ENCODE measurements around the gene PKD1L1. TPM values are rescaled to one million over a fixed set of nuclear protein-coding genes. Genes with fewer than 3 reads are reported as not detected.
"Not testable (repeated sequence)": the region's sequence is repeated elsewhere in the genome, so short reads cannot be mapped to it uniquely, and the experiment has no call there.

PKD1L1 gene
- total RNA-seq, 4 donors from 2014 or later: 0.12 to 1.3 (median 0.45) TPM

GRCh38 chr7:47799524-47799923, 148.7 kb downstream of the PKD1L1 start:
- WGBS, 2 donors (ENCODE audit: low coverage in 1 of 2): 83 to 100% methylated on average over 3 to 6 of the region's 6 CpGs

GRCh38 chr7:47796347-47796746, 151.9 kb downstream of the PKD1L1 start:
- Histone ChIP-seq H3K4me1 (no peaks in the 10 kb centered on the region), H3K9me3 (no peaks in the 10 kb centered on the region), H3K36me3 (no peaks in the 10 kb centered on the region), H3K4me3 (no peak overlapping the region), H3K27ac (no peak overlapping the region), H3K27me3 (no peaks in the 10 kb centered on the region)
- TF ChIP-seq POLR2AphosphoS5 (IDR thresholded peaks at IDR 0.05) (no peak), EP300 (IDR thresholded peaks at IDR 0.05) (no peak), CTCF (IDR thresholded peaks at IDR 0.05) (no peak), POLR2A (IDR thresholded peaks at IDR 0.05) (no peak)
- WGBS, 2 donors (ENCODE audit: low coverage in 1 of 2): 85 to 100% methylated on average over 2 of the region's 4 CpGs
- ATAC-seq: no peak

More at GRCh38 chr7:47799524-47799923, 148.7 kb downstream of the PKD1L1 start:
- TF ChIP-seq EP300 (IDR thresholded peaks at IDR 0.05) (no peak), POLR2AphosphoS5 (IDR thresholded peaks at IDR 0.05) (no peak), CTCF (IDR thresholded peaks at IDR 0.05) (no peak), POLR2A (IDR thresholded peaks at IDR 0.05) (no peak)
- peaks cover 0 to under 1% (median 0%) of the 10 kb centered on the region in 3 donors for H3K4me1 ChIP-seq
- no peak for ATAC-seq
- no peaks in the 10 kb centered on the region for H3K36me3 ChIP-seq
- H3K27ac ChIP-seq: no peak overlapping the region
- no peak overlapping the region for H3K4me3 ChIP-seq
- H3K27me3 ChIP-seq: no peaks in the 10 kb centered on the region
- H3K9me3 ChIP-seq: no peaks in the 10 kb centered on the region

- no peak overlapping the region for H3K4me3 ChIP-seq
- no peak for TF ChIP-seq CTCF (IDR thresholded peaks at IDR 0.05)
- peak; percentile 17 for TF ChIP-seq POLR2AphosphoS5 (IDR thresholded peaks at IDR 0.05)
- 44 to 57% methylated on average over 1 to 2 of the region's 2 CpGs for WGBS, 2 donors (ENCODE audit: low coverage in 1 of 2)
Measured at GRCh38 chr7:47795631-47796030, 152.6 kb downstream of the PKD1L1 start.

GRCh38 chr7:47795126-47795525, 153.1 kb downstream of the PKD1L1 start:
- ATAC-seq: not testable (repeated sequence)

More at GRCh38 chr7:47795631-47796030, 152.6 kb downstream of the PKD1L1 start:
- ATAC-seq: no peak
- H3K27me3 ChIP-seq: no peaks in the 10 kb centered on the region
- no peaks in the 10 kb centered on the region for H3K36me3 ChIP-seq
- no peak overlapping the region for H3K27ac ChIP-seq
- no peaks in the 10 kb centered on the region for H3K9me3 ChIP-seq
- no peaks in the 10 kb centered on the region for H3K4me1 ChIP-seq

GRCh38 chr7:47794016-47794415, 154.2 kb downstream of the PKD1L1 start:
- Histone ChIP-seq H3K9me3 (no peaks in the 10 kb centered on the region), H3K4me3 (no peak overlapping the region), H3K36me3 (no peaks in the 10 kb centered on the region), H3K4me1 (no peaks in the 10 kb centered on the region), H3K27ac (no peak overlapping the region), H3K27me3 (no peaks in the 10 kb centered on the region)
- TF ChIP-seq POLR2A (IDR thresholded peaks at IDR 0.05) (no peak), EP300 (IDR thresholded peaks at IDR 0.05) (no peak), CTCF (IDR thresholded peaks at IDR 0.05) (no peak), POLR2AphosphoS5 (IDR thresholded peaks at IDR 0.05) (no peak)
- no peak for ATAC-seq
- WGBS, 2 donors (ENCODE audit: low coverage in 1 of 2): 55 to 100% methylated on average over 1 to 4 of the region's 4 CpGs

More at GRCh38 chr7:47795126-47795525, 153.1 kb downstream of the PKD1L1 start:
- not testable (repeated sequence) for H3K27me3 ChIP-seq, H3K36me3 ChIP-seq, H3K4me1 ChIP-seq, H3K27ac ChIP-seq, H3K9me3 ChIP-seq, H3K4me3 ChIP-seq

- 51 to 67% methylated on average over 3 to 5 of the region's 5 CpGs for whole genome bisulfite sequencing, 2 donors (ENCODE audit: low coverage in 1 of 2)
- not testable (repeated sequence) for H3K27ac ChIP-seq, H3K36me3 ChIP-seq, H3K9me3 ChIP-seq, H3K4me1 ChIP-seq, H3K4me3 ChIP-seq, H3K27me3 ChIP-seq, ATAC-seq
Measured at GRCh38 chr7:47793186-47793585, 155.1 kb downstream of the PKD1L1 start.

All from gastroesophageal sphincter (tissue), 4 donors.